Smooth muscle cell of the umbilical artery (primary cell): ENCODE data around the gene APCDD1. TPM values are rescaled to one million over a fixed set of nuclear protein-coding genes. Genes with fewer than 3 reads are reported as not detected.

Experiments
- total RNA-seq: library from RNA; depleted of rRNA; stranded (reverse); fragments of >200 nt; gene quantifications from 2 replicates; pipeline ENCODE4 v1.2.3, GENCODE V29; 2014

The APCDD1 gene
- total RNA-seq, result not detected in 2 replicates

GRCh38 chr18:10453806-10454680 lies at the start of gene APCDD1:
APCDD1 (plus strand) TSS chr18:10454635; CDS start chr18:10454982, 347 bp downstream.

GRCh38 chr18:10525697-10526560 lies 71.5 kb downstream of the APCDD1 start, which contains the start of gene NAPG:
NAPG (plus strand) TSS chr18:10526027; CDS start chr18:10526103, 76 bp downstream.

Other genes starting within 250 kb of the APCDD1 start
- 51.4 and 53.5 TPM in 2 replicates for gene NAPG, start 71.4 kb downstream of the APCDD1 start, total RNA-seq